ENCODE data around the gene WFIKKN2. TPM values are rescaled to one million over a fixed set of nuclear protein-coding genes. Genes with fewer than 3 reads are reported as not detected.

WFIKKN2 gene
- polyA plus RNA-seq, 1 donor (not counting 4 experiments of a cell fraction or from before 2014, with no cell fraction given): not detected

DNA sequence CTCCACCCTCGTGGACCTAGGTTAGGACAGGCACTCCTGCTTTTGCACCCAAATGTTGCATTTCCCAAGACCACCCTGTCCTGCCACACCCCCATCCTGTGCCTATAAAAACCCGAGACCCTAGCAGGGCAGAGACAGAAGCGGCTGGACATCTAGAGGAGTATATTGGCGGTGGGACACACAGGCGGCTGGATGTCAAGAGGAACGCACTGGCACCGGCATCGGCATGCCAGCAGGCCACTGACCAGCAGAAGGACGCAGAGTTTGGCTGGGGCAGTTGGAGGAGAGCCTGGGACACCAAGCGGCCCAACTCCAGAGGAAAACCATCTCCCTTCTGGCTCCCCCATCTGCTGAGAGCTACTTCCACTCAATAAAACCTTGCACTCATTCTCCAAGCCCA, 14.7 kb upstream of the WFIKKN2 start:
- FAIRE-seq: no peak
- no peak overlapping the region for H3K9ac ChIP-seq (ENCODE audit: control insufficient read depth, extremely low read depth, insufficient read depth, low read length)
- no peaks in the 10 kb centered on the region for H3K9me3 ChIP-seq (ENCODE audit: control insufficient read depth, low read depth, low read length)
- no peak overlapping the region for H3K4me3 ChIP-seq (ENCODE audit: control insufficient read depth in 2 of 3, extremely low read depth in 1 of 3, insufficient read depth in 2 of 3, low read depth in 1 of 3, low read length in 3 of 3)
- TF ChIP-seq, protein P1, sequence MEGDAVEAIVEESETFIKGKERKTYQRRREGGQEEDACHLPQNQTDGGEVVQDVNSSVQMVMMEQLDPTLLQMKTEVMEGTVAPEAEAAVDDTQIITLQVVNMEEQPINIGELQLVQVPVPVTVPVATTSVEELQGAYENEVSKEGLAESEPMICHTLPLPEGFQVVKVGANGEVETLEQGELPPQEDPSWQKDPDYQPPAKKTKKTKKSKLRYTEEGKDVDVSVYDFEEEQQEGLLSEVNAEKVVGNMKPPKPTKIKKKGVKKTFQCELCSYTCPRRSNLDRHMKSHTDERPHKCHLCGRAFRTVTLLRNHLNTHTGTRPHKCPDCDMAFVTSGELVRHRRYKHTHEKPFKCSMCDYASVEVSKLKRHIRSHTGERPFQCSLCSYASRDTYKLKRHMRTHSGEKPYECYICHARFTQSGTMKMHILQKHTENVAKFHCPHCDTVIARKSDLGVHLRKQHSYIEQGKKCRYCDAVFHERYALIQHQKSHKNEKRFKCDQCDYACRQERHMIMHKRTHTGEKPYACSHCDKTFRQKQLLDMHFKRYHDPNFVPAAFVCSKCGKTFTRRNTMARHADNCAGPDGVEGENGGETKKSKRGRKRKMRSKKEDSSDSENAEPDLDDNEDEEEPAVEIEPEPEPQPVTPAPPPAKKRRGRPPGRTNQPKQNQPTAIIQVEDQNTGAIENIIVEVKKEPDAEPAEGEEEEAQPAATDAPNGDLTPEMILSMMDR (optimal IDR thresholded peaks at IDR 0.05 in 1 of 3, IDR thresholded peaks at IDR 0.05 in 1 of 3, conservative IDR thresholded peaks at IDR 0.05 in 1 of 3; ENCODE audit: extremely low read depth in 1 of 3, insufficient read depth in 2 of 3, low read length in 3 of 3): no peak
- TF ChIP-seq EZH2 (IDR thresholded peaks at IDR 0.05; ENCODE audit: low read length): no peak
- peaks cover 16% of the 10 kb centered on the region for H3K4me1 ChIP-seq (ENCODE audit: control insufficient read depth, extremely low read depth, insufficient read depth, low read length)
- no peaks in the 10 kb centered on the region for H4K20me1 ChIP-seq (ENCODE audit: control insufficient read depth, extremely low read depth, insufficient read depth, low read length)
- no peaks in the 10 kb centered on the region for H3K79me2 ChIP-seq (ENCODE audit: control insufficient read depth, insufficient read depth, low read length)
- H3K9me1 ChIP-seq (ENCODE audit: control insufficient read depth, extremely low read depth, insufficient read depth, low read length): no peaks in the 10 kb centered on the region
- DNase-seq (ENCODE audit: low read depth, low spot score): no peak
- no peaks in the 10 kb centered on the region for H3K27me3 ChIP-seq (ENCODE audit: control insufficient read depth, extremely low read depth, insufficient read depth, low read length)
- H3K27ac ChIP-seq (ENCODE audit: control insufficient read depth, insufficient read depth, low read length): no peak overlapping the region
- no peak overlapping the region for H2AFZ ChIP-seq (ENCODE audit: control insufficient read depth, low read length)
- dilution Hi-C loops (cut with MboI; ENCODE audit: extremely low pct_ligation_motif_present, low sequenced_read_pairs): no loop called here
- no peaks in the 10 kb centered on the region for H3K36me3 ChIP-seq (ENCODE audit: control insufficient read depth in 2 of 2, extremely low read depth in 1 of 2, insufficient read depth in 2 of 2, low read length in 2 of 2)
- no peak overlapping the region for H3K4me2 ChIP-seq (ENCODE audit: control insufficient read depth, extremely low read depth, insufficient read depth, low read depth, low read length)

DNA sequence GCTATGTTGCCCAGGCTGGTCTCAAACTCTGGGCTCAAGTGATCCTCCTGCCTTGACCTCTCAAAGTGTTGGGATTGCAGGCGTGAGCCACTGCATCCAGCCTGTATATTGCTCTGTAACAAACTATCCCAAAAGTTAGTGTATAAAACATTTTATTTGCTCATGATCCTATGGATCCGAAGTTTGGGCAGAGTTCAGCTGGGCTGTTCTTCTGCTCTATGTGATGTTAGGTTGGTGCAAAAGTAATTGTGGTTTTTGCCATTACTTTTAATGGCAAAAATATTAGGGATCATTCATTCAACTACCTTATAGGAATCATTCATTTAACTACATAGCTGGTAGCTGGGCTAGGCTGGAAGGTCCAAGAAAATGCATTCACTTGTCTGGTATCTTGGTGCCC, 12.8 kb upstream of the WFIKKN2 start:
- Histone ChIP-seq H3K4me3 (ENCODE audit: control insufficient read depth in 2 of 3, extremely low read depth in 1 of 3, insufficient read depth in 2 of 3, low read depth in 1 of 3, low read length in 3 of 3) (no peak overlapping the region), H3K9me1 (ENCODE audit: control insufficient read depth, extremely low read depth, insufficient read depth, low read length) (no peaks in the 10 kb centered on the region), H3K4me2 (ENCODE audit: control insufficient read depth, extremely low read depth, insufficient read depth, low read depth, low read length) (no peak overlapping the region), H3K27me3 (ENCODE audit: control insufficient read depth, extremely low read depth, insufficient read depth, low read length) (no peaks in the 10 kb centered on the region), H3K4me1 (ENCODE audit: control insufficient read depth, extremely low read depth, insufficient read depth, low read length) (peaks cover 9% of the 10 kb centered on the region), H3K9ac (ENCODE audit: control insufficient read depth, extremely low read depth, insufficient read depth, low read length) (no peak overlapping the region), H3K79me2 (ENCODE audit: control insufficient read depth, insufficient read depth, low read length) (no peaks in the 10 kb centered on the region), H3K9me3 (ENCODE audit: control insufficient read depth, low read depth, low read length) (no peaks in the 10 kb centered on the region), H3K27ac (ENCODE audit: control insufficient read depth, insufficient read depth, low read length) (no peak overlapping the region), H4K20me1 (ENCODE audit: control insufficient read depth, extremely low read depth, insufficient read depth, low read length) (no peaks in the 10 kb centered on the region), H3K36me3 (ENCODE audit: control insufficient read depth in 2 of 2, extremely low read depth in 1 of 2, insufficient read depth in 2 of 2, low read length in 2 of 2) (no peaks in the 10 kb centered on the region), H2AFZ (ENCODE audit: control insufficient read depth, low read length) (no peak overlapping the region)
- no peak for FAIRE-seq
- no peak for TF ChIP-seq EZH2 (IDR thresholded peaks at IDR 0.05; ENCODE audit: low read length)
- TF ChIP-seq, protein P1 (optimal IDR thresholded peaks at IDR 0.05 in 1 of 3, IDR thresholded peaks at IDR 0.05 in 1 of 3, conservative IDR thresholded peaks at IDR 0.05 in 1 of 3; ENCODE audit: extremely low read depth in 1 of 3, insufficient read depth in 2 of 3, low read length in 3 of 3): no peak
- DNase-seq (ENCODE audit: low read depth, low spot score): no peak
- dilution Hi-C loops (cut with MboI; ENCODE audit: extremely low pct_ligation_motif_present, low sequenced_read_pairs): no loop called here

Data from keratinocyte (primary cell).